ENCODE data around the gene PCSK4.
"Not testable (repeated sequence)": the region's sequence is repeated elsewhere in the genome, so short reads cannot be mapped to it uniquely, and the experiment has no call there.

Gene PCSK4

DNA sequence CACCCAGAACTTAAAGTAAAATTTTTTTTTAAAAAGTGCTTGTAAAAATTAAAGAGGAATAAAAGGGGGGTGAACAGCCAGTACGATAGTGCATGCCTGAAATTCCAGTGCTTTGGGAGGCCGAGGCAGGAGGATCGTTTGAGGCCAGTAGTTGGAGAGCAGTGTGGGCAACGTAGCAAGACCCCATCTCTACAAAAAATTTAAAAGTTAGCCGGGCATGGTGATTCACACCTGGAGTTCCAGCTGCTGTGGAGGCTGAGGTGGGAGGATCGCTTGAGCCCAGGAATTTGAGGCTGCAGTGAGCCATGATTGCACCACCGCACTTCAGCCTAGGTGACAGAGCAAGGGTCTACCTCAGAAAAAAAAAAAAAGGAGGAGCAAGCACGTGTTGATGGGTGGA lies 14.9 kb upstream of the PCSK4 start:
- DNase-seq (ENCODE audit: low read depth): no peak

- no peak for DNase-seq (ENCODE audit: low read depth)
These were observed 14.0 kb upstream of the PCSK4 start for GRCh38 chr19:1503925-1504773.

- no peak for DNase-seq (ENCODE audit: low read depth)
These were observed 13.2 kb upstream of the PCSK4 start for GRCh38 chr19:1503089-1503924.

GRCh38 chr19:1502433-1503088 lies 12.4 kb upstream of the PCSK4 start:
- no peak for DNase-seq (ENCODE audit: low read depth)

- DNase-seq (ENCODE audit: low read depth): no peak
These were observed 11.0 kb upstream of the PCSK4 start for GRCh38 chr19:1501200-1501595.

- DNase-seq (ENCODE audit: low read depth): not testable (repeated sequence)
These were observed 9.1 kb upstream of the PCSK4 start for GRCh38 chr19:1499231-1499630.

DNA sequence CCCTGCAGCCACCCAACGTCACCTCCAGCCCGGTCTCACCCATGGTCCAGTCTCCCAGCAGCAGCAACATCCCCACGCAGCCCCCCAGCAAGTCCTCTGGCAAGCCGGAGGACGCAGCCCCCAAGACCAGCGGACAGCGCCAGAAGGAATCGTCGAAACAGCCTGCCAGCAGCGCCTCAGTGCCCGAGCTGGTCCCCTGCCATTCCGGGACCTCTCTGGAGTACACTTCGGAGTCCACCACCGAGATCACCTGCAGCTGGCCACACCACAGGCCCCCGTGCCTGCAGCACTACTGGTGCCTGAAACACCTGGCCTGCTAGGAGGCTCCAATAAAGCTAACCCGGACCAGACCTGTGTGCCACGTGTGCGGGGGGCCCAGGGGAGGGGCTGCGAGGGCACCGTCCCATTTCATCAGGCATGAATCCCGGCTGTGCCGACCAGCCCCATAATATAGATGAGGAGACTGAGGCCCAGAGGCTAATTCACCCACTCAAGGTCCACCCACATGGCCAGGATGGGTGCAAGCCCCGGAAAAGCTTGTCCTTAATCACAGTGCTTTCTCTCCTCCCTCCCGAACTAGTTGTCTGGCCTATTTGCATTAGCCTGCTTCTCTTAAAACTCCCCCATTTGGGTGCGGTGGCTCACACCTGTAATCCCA lies 7.6 kb upstream of the PCSK4 start:
- no peak for DNase-seq (ENCODE audit: low read depth)

- no peak for DNase-seq (ENCODE audit: low read depth)
These were observed 6.8 kb upstream of the PCSK4 start for GRCh38 chr19:1496714-1497577.

DNA sequence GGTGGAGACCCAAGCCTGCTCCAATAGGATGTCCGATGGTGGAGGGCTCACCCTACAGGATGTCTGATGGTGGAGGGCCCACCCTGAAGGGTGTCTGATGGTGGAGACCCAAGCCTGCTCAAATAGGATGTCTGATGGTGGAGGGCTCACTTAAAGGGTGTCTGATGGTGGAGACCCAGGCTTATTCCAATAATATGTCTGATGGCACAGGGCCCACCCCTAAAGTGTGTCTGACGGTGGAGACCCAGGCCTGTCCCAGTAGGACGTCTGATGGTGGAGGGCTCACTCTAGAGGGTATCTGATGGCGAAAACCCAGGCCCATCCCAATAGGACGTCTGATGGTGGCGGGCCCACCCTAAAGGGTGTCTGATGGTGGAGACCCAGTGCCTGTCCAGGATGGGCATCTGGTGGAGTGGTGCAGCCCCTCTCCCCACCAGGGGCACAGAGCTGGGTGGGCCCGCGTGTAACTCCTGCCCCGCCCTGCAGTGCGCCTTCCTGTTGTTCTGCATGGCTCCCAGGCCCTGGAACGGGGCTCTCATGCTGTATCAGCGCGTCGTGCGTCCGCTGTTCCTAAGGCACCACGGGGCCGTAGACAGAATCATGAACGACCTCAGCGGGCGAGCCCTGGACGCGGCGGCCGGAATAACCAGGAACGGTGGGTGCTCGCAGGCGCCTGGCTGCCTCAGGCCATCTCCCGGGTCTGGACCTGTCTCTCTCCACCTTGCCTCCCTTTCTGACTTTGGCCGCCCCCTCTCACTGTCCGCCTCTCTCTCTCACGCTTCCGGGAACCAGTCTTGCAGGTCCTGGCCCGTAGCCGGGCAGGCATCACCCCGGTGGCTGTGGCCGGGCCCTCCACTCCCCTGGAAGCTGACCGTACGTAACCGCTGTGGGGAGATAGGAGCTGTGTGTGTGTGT lies 5.9 kb upstream of the PCSK4 start:
- no peak for DNase-seq (ENCODE audit: low read depth)

DNA sequence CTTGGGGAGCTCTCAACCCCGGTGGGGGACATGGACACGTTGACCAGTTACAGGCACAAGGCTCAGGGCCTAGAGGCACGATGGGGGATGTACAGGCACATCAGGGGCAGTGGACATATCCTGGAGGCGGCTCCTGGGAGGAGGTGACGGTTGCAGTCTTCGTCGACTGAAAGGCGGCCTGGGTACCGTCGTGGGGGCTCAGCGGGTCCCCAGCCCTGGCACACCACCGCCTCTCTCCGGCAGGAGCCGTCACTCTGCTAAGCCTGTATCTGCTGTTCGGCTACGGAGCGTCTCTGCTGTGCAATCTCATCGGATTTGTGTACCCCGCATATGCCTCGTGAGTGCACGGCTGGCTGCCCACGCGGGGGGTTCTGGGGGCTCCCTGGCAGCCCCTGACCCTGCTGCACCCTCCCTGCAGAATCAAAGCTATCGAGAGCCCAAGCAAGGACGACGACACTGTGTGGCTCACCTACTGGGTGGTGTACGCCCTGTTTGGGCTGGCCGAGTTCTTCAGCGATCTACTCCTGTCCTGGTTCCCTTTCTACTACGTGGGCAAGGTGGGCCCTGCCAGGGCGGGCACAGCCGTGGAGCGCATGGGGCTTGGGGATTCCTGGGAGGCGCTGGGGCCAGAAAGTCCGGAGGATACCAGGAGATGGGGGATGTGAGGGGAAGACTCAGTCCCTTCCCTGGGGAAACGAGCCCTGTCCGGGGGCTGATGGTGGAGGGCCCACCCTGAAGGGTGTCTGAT lies 5.1 kb upstream of the PCSK4 start:
- no peak for DNase-seq (ENCODE audit: low read depth)

GRCh38 chr19:1494115-1494815 lies 4.1 kb upstream of the PCSK4 start:
- no peak for DNase-seq (ENCODE audit: low read depth)

DNA sequence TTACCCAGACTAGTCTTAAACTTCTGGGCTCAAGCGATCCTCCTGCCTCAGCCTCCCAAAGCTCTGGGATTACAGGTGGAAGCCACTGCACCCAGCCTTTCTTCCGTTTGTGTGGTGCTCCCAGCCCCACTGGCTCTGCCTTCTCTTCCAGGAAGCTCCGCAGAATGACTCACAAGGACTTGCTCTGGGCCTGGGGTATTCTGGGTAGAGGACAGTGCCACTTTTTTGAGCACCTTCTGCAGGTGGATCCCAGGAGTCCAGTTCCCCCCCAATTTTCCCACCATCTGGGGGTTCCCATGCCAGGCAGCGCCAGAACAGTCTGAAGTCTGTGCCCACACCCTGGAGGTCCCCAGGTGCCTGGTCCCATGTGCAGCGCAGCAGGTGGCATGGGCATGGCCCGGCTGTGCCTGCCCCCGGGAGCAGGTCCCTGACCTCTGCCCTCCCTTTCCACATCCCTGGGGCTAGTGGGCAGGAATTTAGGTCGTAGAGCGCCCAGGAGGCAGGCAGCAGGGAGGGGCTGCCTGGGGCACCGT lies 2.4 kb upstream of the PCSK4 start:
- no peak for DNase-seq (ENCODE audit: low read depth)

DNA sequence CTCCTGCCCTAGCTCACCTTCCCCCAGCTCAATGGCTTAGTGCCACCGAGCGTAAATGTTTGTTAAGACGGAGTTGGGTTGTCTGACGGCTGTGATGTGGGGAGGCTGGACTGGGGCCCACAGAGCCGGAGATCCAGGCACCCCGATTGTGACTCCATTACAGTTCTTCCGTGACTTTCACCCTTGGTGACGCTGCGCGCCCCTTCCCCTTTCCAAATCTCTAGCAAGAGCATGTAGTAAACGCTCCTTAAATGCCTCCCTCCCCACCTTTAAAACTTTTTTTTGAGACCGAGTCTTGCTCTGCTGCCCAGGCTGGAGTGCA lies 1.7 kb upstream of the PCSK4 start:
- DNase-seq (ENCODE audit: low read depth): no peak

GRCh38 chr19:1491114-1491848 lies 1.1 kb upstream of the PCSK4 start, which contains the start of gene REEP6:
REEP6 (plus strand) TSS chr19:1491181; CDS start chr19:1491270, 89 bp downstream.
- no peak for DNase-seq (ENCODE audit: low read depth)

DNA sequence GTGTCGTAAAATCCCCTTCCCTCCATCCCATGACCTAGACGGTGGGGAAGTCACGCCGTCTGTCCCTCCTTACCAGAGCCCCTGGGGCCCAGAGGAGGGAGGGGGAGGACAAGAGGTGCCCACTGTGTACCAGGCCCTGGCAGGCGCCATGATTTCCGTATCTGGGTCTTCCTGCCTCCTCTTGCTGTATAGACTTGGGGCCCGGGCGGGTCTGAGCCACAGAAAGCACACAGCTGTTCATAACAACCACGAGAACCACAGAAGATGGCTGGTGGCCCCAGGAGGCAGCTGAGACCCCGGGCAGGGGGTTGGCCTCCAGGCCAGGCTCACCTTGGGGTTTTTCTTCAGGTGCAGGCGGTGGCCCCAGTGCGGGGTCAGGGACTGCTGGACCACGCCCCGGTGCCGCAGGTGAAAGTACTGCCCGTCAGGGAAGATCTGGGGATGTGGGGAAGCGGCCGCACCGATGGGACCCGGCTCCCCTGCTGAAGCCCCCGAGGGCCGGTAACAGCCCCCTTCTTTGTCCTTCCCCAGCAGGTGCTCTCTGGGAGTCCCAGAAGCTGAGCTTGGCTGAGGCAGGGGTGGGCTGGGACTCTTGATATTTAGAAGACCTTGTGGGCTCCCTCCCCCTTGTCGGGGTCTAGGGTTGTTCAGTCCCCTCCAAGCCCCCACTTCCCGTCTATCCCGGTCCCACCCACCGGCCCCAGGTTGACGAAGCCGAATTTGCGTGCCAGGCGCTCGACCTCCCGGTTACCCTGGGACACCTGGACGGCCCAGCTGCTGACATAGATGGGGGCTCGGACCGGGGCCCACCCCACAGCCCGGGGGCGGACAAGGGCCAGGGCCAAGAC lies 463 bp downstream of the PCSK4 start:
- DNase-seq (ENCODE audit: low read depth): no peak

- DNase-seq (ENCODE audit: low read depth): no peak
These were observed 1.9 kb downstream of the PCSK4 start for GRCh38 chr19:1488282-1488601.

All from HS-5 (cell line).